ENCODE results near the gene PCYT2. TPM values are rescaled to one million over a fixed set of nuclear protein-coding genes. Genes with fewer than 3 reads are reported as not detected.

Gene PCYT2
- polyA plus RNA-seq, 5 donors = 13.9 to 26.7 (median 15.7) TPM

- DNase-seq = no peak
Observed at GRCh38 chr17:81948635-81949378, 37.6 kb upstream of the PCYT2 start.

GRCh38 chr17:81947189-81947588, 36.0 kb upstream of the PCYT2 start, which contains the start of gene MYADML2:
MYADML2 (minus strand) TSS chr17:81947233; CDS start chr17:81941741, 5,492 bp downstream.
- DNase-seq = no peak

- no peak for DNase-seq
Observed at GRCh38 chr17:81944858-81945257, 33.7 kb upstream of the PCYT2 start.

- no peak for DNase-seq
Observed at GRCh38 chr17:81942167-81942553, 31.0 kb upstream of the PCYT2 start.

GRCh38 chr17:81941484-81942166, 30.4 kb upstream of the PCYT2 start:
- DNase-seq = no peak

GRCh38 chr17:81940538-81941483, 29.6 kb upstream of the PCYT2 start:
- no peak for DNase-seq

GRCh38 chr17:81939881-81940385, 28.7 kb upstream of the PCYT2 start:
- DNase-seq = no peak

- no peak for DNase-seq
Observed at GRCh38 chr17:81939218-81939617, 28.0 kb upstream of the PCYT2 start.

GRCh38 chr17:81935709-81936084, 24.5 kb upstream of the PCYT2 start:
- no peak for DNase-seq

- DNase-seq = no peak
Observed at GRCh38 chr17:81934850-81935708, 23.9 kb upstream of the PCYT2 start.

- no peak for DNase-seq
Observed at GRCh38 chr17:81934098-81934757, 23.0 kb upstream of the PCYT2 start.

- DNase-seq = no peak
Observed at GRCh38 chr17:81933178-81933699, 22.0 kb upstream of the PCYT2 start.

- no peak for DNase-seq
Observed at GRCh38 chr17:81932333-81932983, 21.3 kb upstream of the PCYT2 start.

- DNase-seq = no peak
Observed at GRCh38 chr17:81931557-81932332, 20.5 kb upstream of the PCYT2 start.

- no peak for DNase-seq
Observed at GRCh38 chr17:81931189-81931556, 20.0 kb upstream of the PCYT2 start.

- DNase-seq = no peak
Observed at GRCh38 chr17:81930142-81931125, 19.2 kb upstream of the PCYT2 start.

All from right lung (tissue), 5 donors.